A549 (cell line): ENCODE measurements around the gene ACOT7. TPM values are rescaled to one million over a fixed set of nuclear protein-coding genes. Genes with fewer than 3 reads are reported as not detected.

Experiments
- ATAC-seq, 2 experiments: fragments of 200-7000 bp in 1 of 2; fragments of >200 bp in 1 of 2; cut with Nextera tagmentation in 1 of 2; cut with Tn5 transposase in 1 of 2; 3 replicates each; pipeline versions ENCODE4 v1.8.0 to v1.9.1; 2018 to 2020; ENCODE audit warnings: mild to moderate bottlenecking in 1 of 2, moderate library complexity in 1 of 2
- CTCF ChIA-PET: fragments of 300-600 bp; sonication (Branson Sonifier 250); formaldehyde crosslinking; extraction: SDS; loops from one replicate; lab custom pipeline; 2021; ENCODE audit warnings: antibody characterized with exemption, inconsistent platforms; lab: Yijun Ruan, JAX
- POLR2A ChIA-PET: fragments of 350-600 bp; formaldehyde crosslinking; extraction: SDS; loops from one replicate; lab custom pipeline; 2021; ENCODE audit warnings: antibody characterized with exemption, inconsistent platforms; lab: Yijun Ruan, JAX
- DNase-seq, 2 experiments: peaks; one replicate each; pipeline versions ENCODE4 v3.0.0 to v3.0.0-alpha.2; 2011 to 2016; ENCODE audit warnings: low read depth in 1 of 2, low spot score in 1 of 2
- FAIRE-seq: peaks from 2 replicates; lab custom pipeline; 2011; peaks lifted over from hg19 to GRCh38; lab: Jason Lieb, UNC
- H3K27ac ChIP-seq, 2 experiments: fragments of >200 bp; sonication (Bioruptor Twin); formaldehyde crosslinking; 3 replicates each; pipeline ENCODE4 v1.5.1; 2016 to 2017
- H3K4me1 ChIP-seq: fragments of >200 bp; sonication (Bioruptor Twin); formaldehyde crosslinking; 3 replicates; pipeline ENCODE4 v1.6.1; 2016
- H3K4me2 ChIP-seq: fragments of >200 bp; sonication (Bioruptor Twin); formaldehyde crosslinking; 3 replicates; pipeline ENCODE4 v1.6.1; 2016
- H3K4me3 ChIP-seq: fragments of >200 bp; sonication (Bioruptor Twin); formaldehyde crosslinking; 3 replicates; pipeline ENCODE4 v1.5.1; 2016
- H3K9me3 ChIP-seq: fragments of >200 bp; sonication (Bioruptor Twin); formaldehyde crosslinking; 3 replicates; pipeline ENCODE4 v1.6.1; 2016
- ATOH8 ChIP-seq: fragments of 250-450 bp; sonication (Bioruptor Pico); IDR thresholded peaks from 2 replicates; pipeline ENCODE4 v1.5.0; 2020; ENCODE audit warnings: low read depth, mild to moderate bottlenecking, moderate library complexity
- BCL3 ChIP-seq: fragments of >200 bp; sonication (Bioruptor Twin); formaldehyde crosslinking; IDR thresholded peaks from 3 replicates; pipeline ENCODE4 v1.6.1; 2016
- CBX2 ChIP-seq: fragments of 200-600 bp; sonication (generic); IDR thresholded peaks from 2 replicates; pipeline ENCODE4 v1.6.1; 2016; ENCODE audit warnings: low read depth, mild to moderate bottlenecking, borderline replicate concordance
- CEBPB ChIP-seq, 2 experiments: fragments of >200 bp in 1 of 2; sonication (Bioruptor Twin) in 1 of 2; formaldehyde crosslinking in 1 of 2; IDR thresholded peaks; 2 replicates each; pipeline ENCODE4 v1.6.1; 2012 to 2016
- EHMT2 ChIP-seq: fragments of 200-600 bp; sonication (generic); IDR thresholded peaks from 2 replicates; pipeline ENCODE4 v1.6.1; 2016; ENCODE audit warnings: antibody characterized with exemption, low read depth, mild to moderate bottlenecking, moderate library complexity
- EP300 ChIP-seq, 2 experiments: fragments of >200 bp; sonication (Bioruptor Twin); formaldehyde crosslinking; IDR thresholded peaks; 2 replicates in 1 of 2; 3 replicates in 1 of 2; pipeline ENCODE4 v1.6.1; 2016 to 2017
- GATA3 ChIP-seq: IDR thresholded peaks from 2 replicates; pipeline ENCODE4 v1.6.1; 2012; ENCODE audit warnings: borderline replicate concordance
- HOXB13 ChIP-seq: fragments of 250-450 bp; sonication (Bioruptor Pico); IDR thresholded peaks from 2 replicates; pipeline ENCODE4 v1.5.0; 2020; ENCODE audit warnings: low read depth, mild to moderate bottlenecking, moderate library complexity
- JUNB ChIP-seq: fragments of >200 bp; sonication (Bioruptor Twin); formaldehyde crosslinking; IDR thresholded peaks from 2 replicates; pipeline ENCODE4 v1.6.1; 2016
- MAZ ChIP-seq: fragments of 150-350 bp; IDR thresholded peaks from 2 replicates; pipeline ENCODE4 v1.6.1; 2014; ENCODE audit warnings: antibody characterized with exemption, low read depth, low read length, borderline replicate concordance
- MYC ChIP-seq: IDR thresholded peaks from 2 replicates; pipeline ENCODE4 v1.6.1; 2012; ENCODE audit warnings: mild to moderate bottlenecking, inconsistent platforms, low read length, improper control_type of control experiment, borderline replicate concordance
- NR3C1 ChIP-seq: fragments of >200 bp; sonication (Bioruptor Twin); formaldehyde crosslinking; IDR thresholded peaks from 3 replicates; pipeline ENCODE4 v1.6.1; 2017
- PBX3 ChIP-seq: IDR thresholded peaks from 2 replicates; pipeline ENCODE4 v1.6.1; 2012
- POLR2AphosphoS2 ChIP-seq: conservative IDR thresholded peaks from 2 replicates; pipeline ENCODE4 v1.6.1; 2012; ENCODE audit warnings: low read length, improper control_type of control experiment, inconsistent platforms
- RARB ChIP-seq: fragments of 250-450 bp; sonication (Bioruptor Pico); IDR thresholded peaks from 2 replicates; pipeline ENCODE4 v1.8.0; 2021; ENCODE audit warnings: mild to moderate bottlenecking, moderate library complexity
- RFX5 ChIP-seq: fragments of 450-650 bp; IDR thresholded peaks from 2 replicates; pipeline ENCODE4 v1.7.1; 2014; ENCODE audit warnings: antibody characterized with exemption, mild to moderate bottlenecking, moderate library complexity
- SREBF2 ChIP-seq: fragments of 450-650 bp; IDR thresholded peaks from 2 replicates; pipeline ENCODE4 v1.6.1; 2014; ENCODE audit warnings: mild to moderate bottlenecking, moderate library complexity
- TFCP2L1 ChIP-seq: fragments of 250-450 bp; sonication (Bioruptor Pico); IDR thresholded peaks from 2 replicates; pipeline ENCODE4 v1.5.0; 2021; ENCODE audit warnings: mild to moderate bottlenecking
- ZNF302 ChIP-seq: fragments of 250-450 bp; sonication (Bioruptor Pico); IDR thresholded peaks from 2 replicates; pipeline ENCODE4 v1.9.0; 2021; ENCODE audit warnings: inconsistent platforms, mild to moderate bottlenecking, moderate library complexity
- ZSCAN20 ChIP-seq: fragments of 250-450 bp; sonication (Bioruptor Pico); IDR thresholded peaks from 2 replicates; pipeline ENCODE4 v1.8.0; 2022; ENCODE audit warnings: mild to moderate bottlenecking, moderate library complexity
- WGBS: methylation state at CpG from one replicate; pipeline ENCODE4 v1.1.6; 2017; ENCODE audit errors: missing lambda C conversion rate; 5-methylcytosine and 5-hydroxymethylcytosine counted together
- polyA plus RNA-seq, 4 experiments: library from polyadenylated mRNA; depleted of rRNA in 3 of 4; stranded (reverse); fragments of >200 nt; fragmentation: RNase III in 1 of 4; extraction: RNeasy Plus Mini Kit Qiagen cat#74134 plus additional on column Dnase treatment in 1 of 4; gene quantifications; 2 replicates in 3 of 4; 3 replicates in 1 of 4; pipeline ENCODE4 v1.2.3, GENCODE V29; 2011 to 2017
- TF ChIP-seq, protein P1 (sequence below): fragments of >200 bp; sonication (Bioruptor Twin); formaldehyde crosslinking; IDR thresholded peaks from 2 replicates; pipeline ENCODE4 v1.6.1; 2016
- TF ChIP-seq, protein P2 (sequence below): fragments of >200 bp; sonication (Bioruptor Twin); formaldehyde crosslinking; IDR thresholded peaks from 3 replicates; pipeline ENCODE4 v1.5.1; 2016

The ACOT7 gene
- polyA plus RNA-seq, 2 of the 4 experiments (the other 2 are of a cell fraction): 48.0 to 49.6 TPM

GRCh38 chr1:6299557-6300165, 93.9 kb downstream of the ACOT7 start (continued):
- TF ChIP-seq ATOH8 (CRISPR knock-in tag) (no peak), CBX2 (no peak), POLR2AphosphoS2 (no peak), JUNB (no peak)
- TF ChIP-seq, protein P1, sequence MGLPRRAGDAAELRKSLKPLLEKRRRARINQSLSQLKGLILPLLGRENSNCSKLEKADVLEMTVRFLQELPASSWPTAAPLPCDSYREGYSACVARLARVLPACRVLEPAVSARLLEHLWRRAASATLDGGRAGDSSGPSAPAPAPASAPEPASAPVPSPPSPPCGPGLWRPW: no peak

GRCh38 chr1:6298940-6299465, 94.6 kb downstream of the ACOT7 start:
- no peak for DNase-seq
- WGBS: no CpG with 5 or more reads among the region's 8 CpGs
- Histone ChIP-seq H3K27ac (no peak overlapping the region), H3K9me3 (no peaks in the 10 kb centered on the region), H3K4me3 (no peak overlapping the region), H3K4me1 (no peaks in the 10 kb centered on the region; the same call in 2 of the 3 replicates), H3K4me2 (no peak overlapping the region)
- TF ChIP-seq JUNB: no peak
- TF ChIP-seq, protein P2, sequence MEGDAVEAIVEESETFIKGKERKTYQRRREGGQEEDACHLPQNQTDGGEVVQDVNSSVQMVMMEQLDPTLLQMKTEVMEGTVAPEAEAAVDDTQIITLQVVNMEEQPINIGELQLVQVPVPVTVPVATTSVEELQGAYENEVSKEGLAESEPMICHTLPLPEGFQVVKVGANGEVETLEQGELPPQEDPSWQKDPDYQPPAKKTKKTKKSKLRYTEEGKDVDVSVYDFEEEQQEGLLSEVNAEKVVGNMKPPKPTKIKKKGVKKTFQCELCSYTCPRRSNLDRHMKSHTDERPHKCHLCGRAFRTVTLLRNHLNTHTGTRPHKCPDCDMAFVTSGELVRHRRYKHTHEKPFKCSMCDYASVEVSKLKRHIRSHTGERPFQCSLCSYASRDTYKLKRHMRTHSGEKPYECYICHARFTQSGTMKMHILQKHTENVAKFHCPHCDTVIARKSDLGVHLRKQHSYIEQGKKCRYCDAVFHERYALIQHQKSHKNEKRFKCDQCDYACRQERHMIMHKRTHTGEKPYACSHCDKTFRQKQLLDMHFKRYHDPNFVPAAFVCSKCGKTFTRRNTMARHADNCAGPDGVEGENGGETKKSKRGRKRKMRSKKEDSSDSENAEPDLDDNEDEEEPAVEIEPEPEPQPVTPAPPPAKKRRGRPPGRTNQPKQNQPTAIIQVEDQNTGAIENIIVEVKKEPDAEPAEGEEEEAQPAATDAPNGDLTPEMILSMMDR: no peak
- no peak for TF ChIP-seq RFX5
- ChIA-PET POLR2A (no interaction called here), CTCF (interaction anchor here (1.2 to 1.4 kb wide), 2 partner anchors 19 to 53 kb away, joined by 3 to 6 read pairs; no protein-coding TSS in a partner anchor)
- FAIRE-seq: no peak
- ATAC-seq: no peak

GRCh38 chr1:6298530-6298929, 95.0 kb downstream of the ACOT7 start:
- DNase-seq (no peak), ATAC-seq (peak in 1 of 2 experiments; percentile 39; a peak in 2 of 6 replicates), FAIRE-seq (no peak)
- no peak overlapping the region for H3K4me3 ChIP-seq
- ChIA-PET CTCF (no interaction called here), POLR2A (no interaction called here)
- H3K9me3 ChIP-seq: no peaks in the 10 kb centered on the region
- TF ChIP-seq RARB (CRISPR knock-in tag): no peak
- no peak for TF ChIP-seq SREBF2
- TF ChIP-seq GATA3: no peak
- TF ChIP-seq ZSCAN20 (CRISPR knock-in tag): no peak
- no peak for TF ChIP-seq MAZ
- no peak for TF ChIP-seq EP300 (IDR thresholded peaks at IDR 0.05)
- TF ChIP-seq EHMT2: no peak
- no peak for TF ChIP-seq HOXB13
- TF ChIP-seq MYC: no peak
- TF ChIP-seq ZNF302 (CRISPR knock-in tag): no peak
- TF ChIP-seq TFCP2L1: no peak
- H3K4me2 ChIP-seq: no peak overlapping the region
- no peaks in the 10 kb centered on the region; the same call in 2 of the 3 replicates for H3K4me1 ChIP-seq
- WGBS: 85% methylated on average over 8 of the region's 8 CpGs
- no peak overlapping the region for H3K27ac ChIP-seq

DNA sequence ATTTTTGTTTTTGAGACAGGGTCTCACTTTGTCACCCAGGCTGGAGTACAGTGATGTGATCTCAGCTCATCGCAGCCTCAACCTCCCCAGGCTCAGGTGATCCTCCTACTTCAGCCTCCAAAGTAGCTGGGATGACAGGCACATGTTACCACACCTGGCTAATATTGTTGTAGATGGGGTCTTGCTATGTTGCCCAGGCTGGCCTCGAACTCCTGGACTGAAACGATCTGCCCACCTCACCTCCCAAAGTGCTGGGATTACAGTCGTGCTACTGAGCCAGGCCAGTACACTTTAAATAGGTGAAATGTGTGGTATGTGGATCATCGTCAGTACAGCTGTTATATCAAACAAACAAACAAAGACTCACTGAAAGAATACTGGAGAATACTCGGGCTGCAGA, 97.7 kb downstream of the ACOT7 start:
- Histone ChIP-seq H3K4me3 (no peak overlapping the region), H3K4me2 (no peak overlapping the region), H3K9me3 (no peaks in the 10 kb centered on the region), H3K27ac (no peak overlapping the region), H3K4me1 (no peaks in the 10 kb centered on the region; the same call in 2 of the 3 replicates)
- ChIA-PET CTCF (interaction anchor here (1.1 to 2.1 kb wide), 3 partner anchors 12 to 49 kb away, joined by 3 to 6 read pairs (median 5); no protein-coding TSS in a partner anchor), POLR2A (no interaction called here)
- ATAC-seq (no peak), FAIRE-seq (no peak), DNase-seq (no peak)
- WGBS: 80% methylated on average over 5 of the region's 6 CpGs
- no peak for TF ChIP-seq CEBPB (IDR thresholded peaks at IDR 0.05)
- TF ChIP-seq TFCP2L1: no peak
- TF ChIP-seq, protein P2: no peak
- TF ChIP-seq EP300 (IDR thresholded peaks at IDR 0.05): no peak
- TF ChIP-seq RFX5: no peak
- no peak for TF ChIP-seq NR3C1
- no peak for TF ChIP-seq PBX3
- TF ChIP-seq EHMT2: no peak
- TF ChIP-seq BCL3: no peak
